ENCODE measurements around the gene ZBTB5. TPM values are rescaled to one million over a fixed set of nuclear protein-coding genes. Genes with fewer than 3 reads are reported as not detected.

ZBTB5 gene
- total RNA-seq, 1 experiment from 2014 or later: 9.1 TPM

- H3K23me2 ChIP-seq (ENCODE audit: insufficient read length, low read depth, low read length, poor library complexity, severe bottlenecking): no peaks in the 10 kb centered on the region
- H3K27ac ChIP-seq (ENCODE audit: insufficient read length, low read depth, low read length): no peak overlapping the region
- no peak overlapping the region for H3K56ac ChIP-seq (ENCODE audit: insufficient read length, low read depth, low read length)
- Mint-ChIP-seq H3K4me3 (no peak overlapping the region), H3K36me3 (ENCODE audit: insufficient read depth in 1 of 3, low read depth in 3 of 3) (no peaks in the 10 kb centered on the region), H3K4me1 (peaks cover 7 to 20% of the 10 kb centered on the region in 2 experiments), H3K27ac (no peak overlapping the region), H3K9me3 (no peaks in the 10 kb centered on the region), H3K27me3 (ENCODE audit: low read depth) (no peaks in the 10 kb centered on the region)
- H2AFZ ChIP-seq (ENCODE audit: low read length): no peak overlapping the region
- H2BK5ac ChIP-seq (ENCODE audit: insufficient read length, low read length): no peak overlapping the region
- H3K4me2 ChIP-seq (ENCODE audit: insufficient read depth, insufficient read length, low read length): no peak overlapping the region
- no peak overlapping the region for H3T11ph ChIP-seq (ENCODE audit: low read length)
- no peaks in the 10 kb centered on the region for H3K27me3 ChIP-seq (ENCODE audit: insufficient read depth, low read length)
- no peak overlapping the region for H3K18ac ChIP-seq (ENCODE audit: insufficient read length, low read depth, low read length)
- no peak overlapping the region for H3K23ac ChIP-seq (ENCODE audit: insufficient read length, low read depth, low read length)
- no peak for TF ChIP-seq CTCF (conservative IDR thresholded peaks at IDR 0.05)
- DNase-seq: no peak
- no peak overlapping the region for H4K8ac ChIP-seq (replicated peaks; ENCODE audit: insufficient read length, low read depth, low read length)
- H4K91ac ChIP-seq (ENCODE audit: insufficient read length, low read depth, low read length): no peak overlapping the region
- H3K4me1 ChIP-seq (ENCODE audit: insufficient read depth, low read length): no peaks in the 10 kb centered on the region; the same call in 1 of the 2 replicates
- no peaks in the 10 kb centered on the region for H3K79me1 ChIP-seq (ENCODE audit: insufficient read depth, low read depth, low read length, poor library complexity, severe bottlenecking)
- H3K79me2 ChIP-seq (ENCODE audit: insufficient read depth, low read length): no peaks in the 10 kb centered on the region
- no peak overlapping the region for H3K4ac ChIP-seq (ENCODE audit: low read depth, low read length)
- no peak overlapping the region for H3K9ac ChIP-seq (ENCODE audit: extremely low read depth, insufficient read length, low read length)
- no peak overlapping the region for H2AK5ac ChIP-seq (ENCODE audit: insufficient read length, low read length)
- H2BK20ac ChIP-seq (ENCODE audit: low read depth, low read length, poor library complexity, severe bottlenecking): no peak overlapping the region
- H3K9me3 ChIP-seq (ENCODE audit: control insufficient read depth, low read depth, low read length): no peaks in the 10 kb centered on the region
- no peak overlapping the region for H2BK15ac ChIP-seq (ENCODE audit: low read depth, low read length)
- H4K5ac ChIP-seq (ENCODE audit: insufficient read length, low read depth, low read length): no peak overlapping the region
- no peak overlapping the region for H2BK120ac ChIP-seq (ENCODE audit: low read depth, low read length, poor library complexity, severe bottlenecking)
- H3K14ac ChIP-seq (ENCODE audit: insufficient read depth, low read length): no peak overlapping the region
- no CpG with 5 or more reads among the region's 11 CpGs for WGBS (ENCODE audit: extremely low coverage, insufficient read length, low lambda C conversion rate)
- H4K20me1 ChIP-seq (ENCODE audit: control insufficient read depth, insufficient read depth, insufficient read length): no peaks in the 10 kb centered on the region
- H2BK12ac ChIP-seq (ENCODE audit: insufficient read length, low read depth, low read length): no peak overlapping the region
Measured at GRCh38 chr9:37406603-37407401, 58.4 kb downstream of the ZBTB5 start.

Measured in H9 (cell line).